GM19395 (cell line): ENCODE data around the gene FRMD5.

ENCODE experiments used
- ATAC-seq: cut with Tn5 transposase; IDR thresholded peaks from one replicate; pipeline ENCODE4 v1.9.1; 2021; ENCODE audit warnings: mild to moderate bottlenecking, moderate library complexity; ENCODE audit not compliant: unreplicated experiment

The FRMD5 gene

GRCh38 chr15:43931790-43932435, 263.2 kb downstream of the FRMD5 start:
- no peak for ATAC-seq

- ATAC-seq = no peak
Measured at GRCh38 chr15:43931119-43931518, 264.0 kb downstream of the FRMD5 start.

DNA sequence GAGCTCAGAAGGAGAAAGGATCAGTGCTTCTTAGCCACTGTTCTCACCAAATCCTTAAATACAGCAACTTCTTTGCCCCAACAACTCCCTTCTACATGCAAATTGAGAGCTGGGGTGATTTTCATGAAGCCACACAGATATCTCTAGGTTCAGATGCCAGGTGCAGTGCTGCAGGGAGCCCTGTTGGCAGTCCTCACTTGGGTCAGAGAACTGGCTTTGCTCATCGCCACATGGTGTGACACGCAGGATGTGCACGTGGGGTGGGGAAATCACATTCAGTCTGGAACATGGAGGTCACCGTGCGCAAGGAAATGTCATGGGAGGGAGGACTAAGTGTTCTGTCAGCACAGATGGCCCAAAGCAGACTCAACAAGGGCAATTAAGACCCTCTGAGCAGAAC, 264.5 kb downstream of the FRMD5 start:
- ATAC-seq = no peak

- ATAC-seq = no peak
Measured at GRCh38 chr15:43930079-43930478, 265.0 kb downstream of the FRMD5 start.

- ATAC-seq = no peak
Measured at GRCh38 chr15:43928152-43928551, 266.9 kb downstream of the FRMD5 start.

- no peak for ATAC-seq
Measured at GRCh38 chr15:43927203-43927602, 267.9 kb downstream of the FRMD5 start.

GRCh38 chr15:43923553-43923952, 271.5 kb downstream of the FRMD5 start:
- no peak for ATAC-seq

DNA sequence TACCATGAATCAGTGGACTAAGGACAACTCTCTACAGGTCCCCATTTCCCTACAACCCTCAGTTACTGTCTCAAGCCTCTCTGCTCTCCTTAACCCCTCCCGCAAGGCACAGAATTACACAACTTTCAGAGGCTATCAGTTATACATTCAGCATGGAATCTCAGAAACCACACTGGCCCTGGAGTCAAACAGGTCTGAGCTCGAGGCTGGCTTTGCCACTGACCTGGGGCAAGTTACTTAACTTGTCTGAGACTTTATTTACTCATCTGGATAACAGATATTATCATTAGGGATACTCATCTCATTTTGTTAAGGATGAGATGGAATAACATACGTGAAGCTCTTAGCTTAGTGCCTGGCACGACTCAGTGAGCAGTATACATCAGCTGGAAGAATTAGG, 273.1 kb downstream of the FRMD5 start:
- ATAC-seq = no peak

GRCh38 chr15:43920815-43921214, 274.3 kb downstream of the FRMD5 start:
- no peak for ATAC-seq

GRCh38 chr15:43920254-43920600, 274.8 kb downstream of the FRMD5 start:
- no peak for ATAC-seq

DNA sequence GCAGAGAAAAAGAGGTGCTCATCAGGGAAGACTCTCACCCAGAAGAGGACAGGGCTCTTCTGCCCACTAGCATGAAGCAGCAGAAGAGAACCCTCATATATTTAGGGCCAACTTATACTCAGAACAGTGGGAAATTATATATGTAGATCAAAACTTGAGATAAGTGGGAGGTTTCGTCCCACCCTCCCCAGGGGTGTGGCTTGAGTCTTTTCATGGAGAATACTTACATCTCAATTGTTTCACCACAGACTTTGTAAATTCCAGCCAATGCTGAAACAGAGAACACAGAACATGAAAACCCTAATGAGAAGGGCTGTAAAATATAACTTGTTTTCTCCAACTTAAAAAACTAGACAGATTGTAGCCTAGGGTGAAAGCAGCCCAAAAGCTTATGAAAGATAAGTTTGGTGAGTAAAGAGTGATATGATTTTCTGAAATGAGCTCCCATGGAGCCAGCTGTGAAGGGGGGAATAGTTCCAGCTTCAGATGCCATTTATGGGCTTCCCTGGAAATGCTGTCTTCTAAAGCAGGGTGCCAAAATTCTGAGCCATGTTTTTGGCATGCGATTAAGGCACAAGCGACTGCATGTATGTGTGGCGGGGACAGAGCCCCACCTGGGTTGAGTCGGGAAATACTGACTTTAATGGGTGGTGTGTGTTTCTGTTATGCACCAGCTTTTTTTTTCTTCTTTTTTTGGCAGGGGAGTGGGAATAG, 275.4 kb downstream of the FRMD5 start:
- no peak for ATAC-seq

- no peak for ATAC-seq
Measured at GRCh38 chr15:43918717-43919116, 276.4 kb downstream of the FRMD5 start.

- no peak for ATAC-seq
Measured at GRCh38 chr15:43916326-43916660, 278.8 kb downstream of the FRMD5 start.

- ATAC-seq = no peak
Measured at GRCh38 chr15:43915631-43916325, 279.3 kb downstream of the FRMD5 start.

DNA sequence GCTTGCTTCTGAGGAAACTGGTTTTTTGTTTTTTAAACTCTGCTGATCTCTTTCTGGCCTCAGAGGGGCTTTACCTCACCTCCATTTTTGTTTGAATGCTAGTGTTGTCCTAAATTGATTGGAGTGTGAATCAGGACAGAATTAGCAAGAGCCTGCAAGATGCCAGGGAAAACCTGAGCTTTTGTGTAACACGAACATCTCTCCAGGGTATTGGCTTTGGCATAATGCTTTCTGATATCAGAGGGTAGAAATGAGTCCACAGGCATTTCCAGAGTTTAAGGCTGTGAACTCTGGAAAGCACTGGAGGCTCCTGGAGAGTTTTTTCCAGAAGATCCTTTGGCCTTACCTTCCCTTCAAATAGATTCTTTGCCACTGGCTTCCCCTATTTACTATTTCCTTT, 281.1 kb downstream of the FRMD5 start:
- ATAC-seq = no peak

DNA sequence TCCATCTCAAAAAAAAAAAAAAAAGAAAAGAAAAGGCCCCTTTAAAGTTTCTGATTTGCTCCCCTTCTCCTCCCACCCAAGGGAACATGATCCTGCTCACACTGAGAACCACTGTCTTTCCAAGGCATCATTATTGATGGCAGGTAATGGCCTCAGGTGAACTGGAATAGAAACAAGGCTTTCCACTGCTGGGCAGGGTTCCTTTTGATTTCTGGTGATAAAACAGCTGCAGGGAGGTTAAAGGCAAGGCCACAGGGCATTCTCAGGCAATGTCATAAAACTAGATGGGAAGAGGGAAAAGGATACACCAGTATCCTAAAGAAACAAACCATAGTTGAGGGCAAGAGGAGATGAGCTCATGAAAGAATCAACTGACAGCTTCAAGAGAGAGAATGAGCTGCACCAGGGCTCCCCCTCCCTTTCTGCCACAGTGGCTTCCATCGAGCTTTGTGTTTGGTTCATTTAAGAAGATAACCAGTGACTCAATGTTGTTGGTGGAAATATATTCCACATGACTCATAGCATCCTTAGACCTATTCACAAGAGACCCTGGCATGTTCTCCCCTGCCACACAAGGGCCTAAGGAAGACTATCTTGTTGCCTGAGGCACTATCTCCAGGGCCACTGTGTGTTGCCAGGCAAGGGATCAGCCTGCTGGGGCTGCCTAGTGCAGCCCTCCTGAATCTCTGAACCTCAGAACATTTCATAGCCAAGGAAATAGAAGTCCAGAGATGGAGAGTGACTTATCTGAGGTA, 281.9 kb downstream of the FRMD5 start:
- no peak for ATAC-seq

DNA sequence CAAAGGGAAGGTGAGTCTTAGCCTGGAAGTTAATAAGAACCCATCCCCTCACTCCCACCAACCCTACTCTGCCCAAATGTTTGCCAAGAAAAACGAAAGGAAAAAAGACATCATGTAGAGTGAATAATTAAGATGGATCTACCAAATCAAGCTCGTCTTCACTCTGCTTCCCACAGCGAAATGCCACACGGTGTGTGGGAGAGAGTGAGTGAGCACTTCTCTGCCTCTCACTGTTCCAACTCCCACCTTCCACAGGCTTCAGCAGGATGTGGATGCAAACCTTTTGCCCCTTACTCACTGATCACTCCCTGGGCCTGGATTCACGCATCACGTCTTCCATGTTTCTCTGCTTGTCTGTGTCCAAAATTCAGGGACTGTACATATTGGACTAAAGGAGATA, 282.9 kb downstream of the FRMD5 start:
- ATAC-seq = no peak

GRCh38 chr15:43911235-43911781, 283.8 kb downstream of the FRMD5 start:
- ATAC-seq = no peak

DNA sequence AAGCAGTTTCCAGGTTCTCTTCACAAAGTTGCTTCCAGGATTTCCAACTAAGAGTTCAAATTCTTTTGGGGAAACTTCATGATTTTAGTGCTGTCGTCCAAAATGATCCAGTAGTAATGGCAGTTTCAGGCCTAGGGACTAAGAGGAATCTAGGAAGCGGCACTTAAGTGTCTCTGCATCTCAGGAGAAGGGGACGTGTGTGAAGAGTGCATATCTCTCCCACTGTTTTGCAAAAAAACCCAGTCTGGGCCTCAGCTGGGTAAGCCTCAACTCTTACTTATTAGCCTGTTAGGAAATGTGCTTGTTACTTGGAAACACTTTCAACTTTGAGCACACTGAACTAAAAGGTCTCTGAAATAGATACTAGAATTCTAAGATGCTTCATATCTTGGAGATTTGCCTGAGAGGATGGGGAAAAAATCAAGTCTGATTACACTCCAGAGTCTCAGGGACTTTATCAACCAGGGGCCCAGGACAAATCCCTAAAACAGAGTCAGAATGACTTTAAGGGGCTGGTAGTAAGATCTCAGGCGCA, 286.5 kb downstream of the FRMD5 start:
- no peak for ATAC-seq

DNA sequence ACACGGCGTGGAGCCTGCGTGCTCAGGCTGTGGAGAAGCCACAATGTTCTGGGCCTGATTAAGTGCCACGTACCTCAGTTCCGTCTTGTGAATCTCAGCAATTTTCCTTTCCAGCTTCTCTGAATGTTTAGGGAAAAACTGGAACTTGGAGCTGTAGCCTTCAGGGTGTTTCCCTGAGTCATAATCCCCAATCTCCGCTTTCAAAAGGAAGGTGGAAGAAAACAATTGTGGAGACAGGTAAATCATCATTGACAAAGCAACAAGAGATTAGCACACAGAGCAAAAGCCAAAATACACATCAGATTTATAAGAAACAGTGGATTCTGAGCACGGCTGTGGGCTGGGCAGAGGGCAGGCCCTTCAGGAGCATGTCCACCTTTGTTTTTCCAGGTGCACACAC, 289.3 kb downstream of the FRMD5 start:
- ATAC-seq = no peak

DNA sequence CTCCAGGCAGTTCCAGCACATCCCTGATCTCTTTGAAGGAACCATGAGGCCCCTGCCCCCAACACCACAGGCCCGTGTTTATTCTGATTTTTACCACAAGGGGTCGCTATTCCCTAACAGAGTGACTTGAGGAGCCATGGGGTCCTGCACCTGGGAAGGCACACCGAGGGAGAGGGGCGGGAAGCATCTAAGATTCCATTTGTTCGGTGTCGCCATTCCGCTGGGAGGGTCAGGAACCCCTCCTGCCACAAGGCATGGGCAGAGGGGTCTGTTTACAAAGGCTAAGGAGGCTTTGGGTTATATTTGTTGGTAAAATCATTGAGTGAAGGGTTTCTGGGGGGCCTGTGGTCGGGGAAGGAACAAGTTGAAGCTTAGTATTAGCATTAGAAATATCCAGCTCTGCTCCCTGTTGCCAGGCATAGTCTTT, 291.2 kb downstream of the FRMD5 start:
- ATAC-seq = peak; percentile 47
